GM19351 (cell line): Measurements from ENCODE around the gene PRAMEF10.
"Not testable (repeated sequence)": the region's sequence is repeated elsewhere in the genome, so short reads cannot be mapped to it uniquely, and the experiment has no call there.

Source experiments
- ATAC-seq: cut with Tn5 transposase; IDR thresholded peaks from one replicate; pipeline ENCODE4 v1.9.1; 2021; ENCODE audit warnings: mild to moderate bottlenecking, moderate library complexity; ENCODE audit not compliant: unreplicated experiment

Gene PRAMEF10

GRCh38 chr1:12898170-12898569 lies at the start of gene PRAMEF10:
Gene PRAMEF10, minus strand, starts transcription at chr1:12898270. Its CDS starts 2,423 bp downstream, at chr1:12895847.
- ATAC-seq, result not testable (repeated sequence)

- not testable (repeated sequence) for ATAC-seq
Observed at GRCh38 chr1:12947480-12947879, 49.4 kb upstream of the PRAMEF10 start, which contains the start of gene PRAMEF6. Gene PRAMEF6, minus strand, starts transcription at chr1:12947580. Its CDS starts 5,062 bp downstream, at chr1:12942518.

- not testable (repeated sequence) for ATAC-seq
Observed at GRCh38 chr1:12924368-12924767, 26.3 kb upstream of the PRAMEF10 start.

- ATAC-seq, result not testable (repeated sequence)
Observed at GRCh38 chr1:12921749-12922148, 23.7 kb upstream of the PRAMEF10 start.

- ATAC-seq, result not testable (repeated sequence)
Observed at GRCh38 chr1:12916310-12916709, 18.2 kb upstream of the PRAMEF10 start, which contains the start of gene PRAMEF7. Gene PRAMEF7, plus strand, starts transcription at chr1:12916610. Its CDS starts 1,083 bp downstream, at chr1:12917693.

GRCh38 chr1:12903793-12904572 lies 5.9 kb upstream of the PRAMEF10 start:
- ATAC-seq, result not testable (repeated sequence)

GRCh38 chr1:12899186-12899585 lies 1.1 kb upstream of the PRAMEF10 start:
- not testable (repeated sequence) for ATAC-seq

GRCh38 chr1:12886101-12886500 lies 12.0 kb downstream of the PRAMEF10 start, which contains the start of gene PRAMEF4:
Gene PRAMEF4, minus strand, starts transcription at chr1:12886201. Its CDS starts 2,807 bp downstream, at chr1:12883394.
- not testable (repeated sequence) for ATAC-seq

- ATAC-seq, result not testable (repeated sequence)
Observed at GRCh38 chr1:12878453-12878852, 19.6 kb downstream of the PRAMEF10 start.

GRCh38 chr1:12863131-12863880 lies 34.8 kb downstream of the PRAMEF10 start:
- ATAC-seq, result not testable (repeated sequence)

GRCh38 chr1:12856786-12857185 lies 41.3 kb downstream of the PRAMEF10 start, which contains the start of gene PRAMEF2:
Gene PRAMEF2, plus strand, starts transcription at chr1:12857086. Its CDS starts 1,924 bp downstream, at chr1:12859010.
- not testable (repeated sequence) for ATAC-seq

- ATAC-seq, result no peak
Observed at GRCh38 chr1:12851779-12852178, 46.3 kb downstream of the PRAMEF10 start.

- ATAC-seq, result not testable (repeated sequence)
Observed at GRCh38 chr1:12848620-12849019, 49.5 kb downstream of the PRAMEF10 start, which contains the start of gene HNRNPCL1. Gene HNRNPCL1, minus strand, starts transcription at chr1:12848720. Its CDS starts 431 bp downstream, at chr1:12848289.
